ENCODE data around the gene TRIM8. TPM values are rescaled to one million over a fixed set of nuclear protein-coding genes. Genes with fewer than 3 reads are reported as not detected.
A peak's percentile ranks its signal among the peaks of the same experiment; 100 is the strongest.

TRIM8 gene
- total RNA-seq, 3 donors from 2014 or later (not counting 1 experiment from before 2014, with no cell fraction given), result 81.9 to 87.8 (median 86.2) TPM

DNA sequence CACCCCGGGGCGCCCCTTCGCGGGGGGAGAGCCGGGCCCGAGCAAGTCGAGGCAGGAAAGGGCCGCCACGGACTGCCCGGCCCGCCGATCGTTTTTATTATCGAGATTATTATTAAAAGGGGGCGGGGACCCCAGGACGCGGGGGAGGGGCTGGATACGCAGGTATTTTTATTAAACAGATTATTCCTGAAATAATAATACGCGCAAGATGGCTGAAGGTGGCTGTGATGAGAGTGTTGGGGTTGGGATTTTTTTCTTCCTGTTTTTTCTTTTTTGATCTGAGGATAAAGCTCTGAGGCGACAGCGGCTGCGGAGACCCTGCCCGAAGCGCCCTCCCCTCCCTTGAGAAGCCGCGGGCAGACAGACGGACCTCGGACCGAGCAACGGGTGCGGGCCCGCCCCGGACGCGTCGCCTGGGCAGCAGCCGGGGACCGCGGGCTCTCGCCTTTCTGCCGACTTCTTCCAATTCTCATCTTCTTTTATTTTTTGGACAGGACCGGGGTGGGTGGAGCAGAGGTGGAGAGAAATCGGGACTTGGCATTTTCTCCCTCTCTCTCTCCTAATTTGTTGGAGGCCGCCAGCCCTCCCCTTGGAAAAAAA lies 1.4 kb upstream of the TRIM8 start:
- peaks cover 35 to 38% of the 10 kb centered on the region in 2 donors for H3K4me1 Mint-ChIP-seq
- H3K9me3 ChIP-seq (ENCODE audit: control insufficient read depth, insufficient read depth, low read length), result no peaks in the 10 kb centered on the region
- WGBS (ENCODE audit: insufficient coverage), result under 1% methylated on average over 43 of the region's 45 CpGs
- intact Hi-C loops (cut with micrococcal nuclease), result loop anchor here (1.0 to 10.0 kb wide), 5 partner anchors 100 to 722 kb away; partner anchors contain the start of genes ACTR1A, GBF1, NFKB2 and PITX3
- DNase-seq (peak; percentile 41 to 76), ATAC-seq (no peak)
- peak overlapping the region; percentile 95 for H3K27ac ChIP-seq (ENCODE audit: low read length)
- H3K27me3 Mint-ChIP-seq (ENCODE audit: low read depth in 2 of 2), result no peaks in the 10 kb centered on the region
- peak overlapping the region; percentile 80 for H3K4me3 ChIP-seq (ENCODE audit: low read length)
- H3K36me3 ChIP-seq (ENCODE audit: control insufficient read depth, insufficient read depth, low read length), result no peaks in the 10 kb centered on the region
- H3K27ac Mint-ChIP-seq, result peak overlapping the region; percentile 92 to 97
- TF ChIP-seq, protein P1, sequence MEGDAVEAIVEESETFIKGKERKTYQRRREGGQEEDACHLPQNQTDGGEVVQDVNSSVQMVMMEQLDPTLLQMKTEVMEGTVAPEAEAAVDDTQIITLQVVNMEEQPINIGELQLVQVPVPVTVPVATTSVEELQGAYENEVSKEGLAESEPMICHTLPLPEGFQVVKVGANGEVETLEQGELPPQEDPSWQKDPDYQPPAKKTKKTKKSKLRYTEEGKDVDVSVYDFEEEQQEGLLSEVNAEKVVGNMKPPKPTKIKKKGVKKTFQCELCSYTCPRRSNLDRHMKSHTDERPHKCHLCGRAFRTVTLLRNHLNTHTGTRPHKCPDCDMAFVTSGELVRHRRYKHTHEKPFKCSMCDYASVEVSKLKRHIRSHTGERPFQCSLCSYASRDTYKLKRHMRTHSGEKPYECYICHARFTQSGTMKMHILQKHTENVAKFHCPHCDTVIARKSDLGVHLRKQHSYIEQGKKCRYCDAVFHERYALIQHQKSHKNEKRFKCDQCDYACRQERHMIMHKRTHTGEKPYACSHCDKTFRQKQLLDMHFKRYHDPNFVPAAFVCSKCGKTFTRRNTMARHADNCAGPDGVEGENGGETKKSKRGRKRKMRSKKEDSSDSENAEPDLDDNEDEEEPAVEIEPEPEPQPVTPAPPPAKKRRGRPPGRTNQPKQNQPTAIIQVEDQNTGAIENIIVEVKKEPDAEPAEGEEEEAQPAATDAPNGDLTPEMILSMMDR (IDR thresholded peaks at IDR 0.05), result no peak
- H3K36me3 Mint-ChIP-seq, result no peaks in the 10 kb centered on the region
- H3K4me1 ChIP-seq (ENCODE audit: control insufficient read depth, insufficient read depth, low read length), result peaks cover 34% of the 10 kb centered on the region
- H3K9me3 Mint-ChIP-seq, result no peaks in the 10 kb centered on the region
- H3K4me3 Mint-ChIP-seq, result peak overlapping the region; percentile 96
- no peaks in the 10 kb centered on the region for H3K27me3 ChIP-seq (ENCODE audit: control insufficient read depth, insufficient read depth, low read length)

DNA sequence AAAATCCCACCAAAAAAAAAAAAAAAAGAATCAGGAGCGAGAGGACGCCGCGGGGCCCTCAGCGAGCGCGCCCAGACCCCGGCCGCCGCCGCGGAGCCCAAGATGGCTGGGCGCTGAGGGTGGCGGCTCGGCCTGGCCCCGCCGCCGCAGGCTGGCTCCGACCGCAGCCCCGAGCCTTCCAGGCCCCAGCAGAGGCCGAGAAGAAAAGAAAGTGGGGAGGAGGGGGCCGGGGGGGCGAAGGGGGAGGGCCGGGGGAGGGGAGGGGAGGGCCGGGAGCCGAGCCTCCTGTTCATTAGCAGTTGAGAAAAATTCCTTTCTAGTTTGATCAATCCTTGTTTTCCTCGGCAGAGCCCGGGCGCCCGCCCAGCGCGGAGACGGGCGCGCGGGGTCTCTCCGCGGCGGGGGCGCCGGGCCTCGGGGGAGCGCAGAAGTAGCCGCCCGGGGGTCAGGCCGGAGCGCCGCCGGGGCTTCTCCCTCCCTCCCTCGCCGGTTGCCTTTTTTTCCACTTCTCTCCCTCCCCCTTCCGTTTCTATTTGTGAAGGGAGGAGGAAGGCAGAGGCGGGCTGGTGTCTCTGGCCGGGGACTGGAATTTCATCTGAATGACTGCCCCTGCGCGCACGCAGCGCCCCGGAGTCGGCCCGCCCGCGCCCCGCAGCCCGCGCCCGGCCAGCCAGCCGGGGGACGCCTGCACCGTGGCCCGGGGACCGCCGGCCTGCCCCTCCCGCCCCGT lies 778 bp upstream of the TRIM8 start:
- under 1% methylated on average over 62 of the region's 76 CpGs for WGBS (ENCODE audit: insufficient coverage)
- H3K27ac Mint-ChIP-seq, result peak overlapping the region; percentile 97 to 99
- DNase-seq, result peak; percentile 43 to 69
- H3K4me1 Mint-ChIP-seq, result peaks cover 41 to 45% of the 10 kb centered on the region in 2 donors
- no peak for ATAC-seq
- Histone ChIP-seq H3K36me3 (ENCODE audit: control insufficient read depth, insufficient read depth, low read length) (no peaks in the 10 kb centered on the region), H3K4me3 (ENCODE audit: low read length) (peak overlapping the region; percentile 80), H3K27ac (ENCODE audit: low read length) (peak overlapping the region; percentile 95), H3K27me3 (ENCODE audit: control insufficient read depth, insufficient read depth, low read length) (no peaks in the 10 kb centered on the region), H3K9me3 (ENCODE audit: control insufficient read depth, insufficient read depth, low read length) (no peaks in the 10 kb centered on the region), H3K4me1 (ENCODE audit: control insufficient read depth, insufficient read depth, low read length) (peaks cover 40% of the 10 kb centered on the region)
- intact Hi-C loops (cut with micrococcal nuclease), result loop anchor here (10.0 kb wide), 3 partner anchors 249 to 721 kb away; partner anchors contain the start of genes GBF1, NFKB2, PITX3 and TAF5
- TF ChIP-seq, protein P1 (IDR thresholded peaks at IDR 0.05), result no peak
- H3K27me3 Mint-ChIP-seq (ENCODE audit: low read depth in 2 of 2), result no peaks in the 10 kb centered on the region
- no peaks in the 10 kb centered on the region for H3K9me3 Mint-ChIP-seq
- no peaks in the 10 kb centered on the region for H3K36me3 Mint-ChIP-seq
- peak overlapping the region; percentile 96 for H3K4me3 Mint-ChIP-seq

DNA sequence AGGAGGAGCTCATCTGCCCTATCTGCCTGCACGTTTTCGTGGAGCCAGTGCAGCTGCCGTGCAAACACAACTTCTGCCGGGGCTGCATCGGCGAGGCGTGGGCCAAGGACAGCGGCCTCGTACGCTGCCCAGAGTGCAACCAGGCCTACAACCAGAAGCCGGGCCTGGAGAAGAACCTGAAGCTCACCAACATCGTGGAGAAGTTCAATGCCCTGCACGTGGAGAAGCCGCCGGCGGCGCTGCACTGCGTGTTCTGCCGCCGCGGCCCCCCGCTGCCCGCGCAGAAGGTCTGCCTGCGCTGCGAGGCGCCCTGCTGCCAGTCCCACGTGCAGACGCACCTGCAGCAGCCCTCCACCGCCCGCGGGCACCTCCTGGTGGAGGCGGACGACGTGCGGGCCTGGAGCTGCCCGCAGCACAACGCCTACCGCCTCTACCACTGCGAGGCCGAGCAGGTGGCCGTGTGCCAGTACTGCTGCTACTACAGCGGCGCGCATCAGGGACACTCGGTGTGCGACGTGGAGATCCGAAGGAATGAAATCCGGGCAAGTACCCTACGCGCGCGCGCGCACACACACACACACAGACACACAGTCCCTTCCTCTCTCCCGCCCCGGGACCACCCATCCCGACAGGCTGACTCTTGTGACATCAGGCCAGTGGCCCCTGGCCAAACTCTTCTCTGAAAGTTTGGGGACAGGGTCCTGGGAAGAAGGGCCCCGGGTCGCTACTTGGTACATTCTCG lies 538 bp downstream of the TRIM8 start:
- WGBS (ENCODE audit: insufficient coverage), result under 1% methylated on average over 62 of the region's 62 CpGs
- peak overlapping the region; percentile 99 for H3K4me3 Mint-ChIP-seq

More for the DNA sequence above, 538 bp downstream of the TRIM8 start:
- peak overlapping the region; percentile 88 for H3K27ac ChIP-seq (ENCODE audit: low read length)
- TF ChIP-seq, protein P1 (IDR thresholded peaks at IDR 0.05), result peak; percentile 38
- H3K9me3 ChIP-seq (ENCODE audit: control insufficient read depth, insufficient read depth, low read length), result no peaks in the 10 kb centered on the region
- peaks cover 53 to 58% of the 10 kb centered on the region in 2 donors for H3K4me1 Mint-ChIP-seq
- H3K36me3 ChIP-seq (ENCODE audit: control insufficient read depth, insufficient read depth, low read length), result no peaks in the 10 kb centered on the region
- no peaks in the 10 kb centered on the region for H3K9me3 Mint-ChIP-seq
- peak overlapping the region; percentile 99 for H3K27ac Mint-ChIP-seq
- intact Hi-C loops (cut with micrococcal nuclease), result loop anchor here (5.0 to 10.0 kb wide), 4 partner anchors 250 to 720 kb away; partner anchors contain the start of genes CNNM2, GBF1, NFKB2 and PITX3
- ATAC-seq, result peak; percentile 5 to 27 (median 23)
- no peaks in the 10 kb centered on the region for H3K27me3 Mint-ChIP-seq (ENCODE audit: low read depth in 2 of 2)
- H3K4me1 ChIP-seq (ENCODE audit: control insufficient read depth, insufficient read depth, low read length), result peaks cover 53% of the 10 kb centered on the region
- no peaks in the 10 kb centered on the region for H3K27me3 ChIP-seq (ENCODE audit: control insufficient read depth, insufficient read depth, low read length)
- peak overlapping the region; percentile 61 for H3K4me3 ChIP-seq (ENCODE audit: low read length)
- peak; percentile 66 to 91 for DNase-seq
- no peaks in the 10 kb centered on the region for H3K36me3 Mint-ChIP-seq

All from natural killer cell (primary cell).